Left lobe of liver (tissue), 2 donors: ENCODE data around the gene SH3TC1. TPM values are rescaled to one million over a fixed set of nuclear protein-coding genes. Genes with fewer than 3 reads are reported as not detected.

Experiments
- ATAC-seq: fragments of 200-7000 bp; cut with Tn5 transposase; one replicate; pipeline ENCODE4 v1.9.1; 2020; ENCODE audit warnings: mild to moderate bottlenecking, moderate library complexity
- DNase-seq: peaks from one replicate; pipeline ENCODE4 v3.0.0-alpha.2; 2020; ENCODE audit warnings: low spot score
- total RNA-seq: library from RNA; stranded (reverse); gene quantifications from one replicate; pipeline ENCODE4 v1.2.1, GENCODE V29; 2021
- donor health status: DM: no; HTN: no; CAD: no; lungs with moderate emphysema.
- donor health status: DM: no; HTN: yes; CAD: no.

SH3TC1 gene
- total RNA-seq, 1 donor from 2014 or later, result 33.3 TPM

DNA sequence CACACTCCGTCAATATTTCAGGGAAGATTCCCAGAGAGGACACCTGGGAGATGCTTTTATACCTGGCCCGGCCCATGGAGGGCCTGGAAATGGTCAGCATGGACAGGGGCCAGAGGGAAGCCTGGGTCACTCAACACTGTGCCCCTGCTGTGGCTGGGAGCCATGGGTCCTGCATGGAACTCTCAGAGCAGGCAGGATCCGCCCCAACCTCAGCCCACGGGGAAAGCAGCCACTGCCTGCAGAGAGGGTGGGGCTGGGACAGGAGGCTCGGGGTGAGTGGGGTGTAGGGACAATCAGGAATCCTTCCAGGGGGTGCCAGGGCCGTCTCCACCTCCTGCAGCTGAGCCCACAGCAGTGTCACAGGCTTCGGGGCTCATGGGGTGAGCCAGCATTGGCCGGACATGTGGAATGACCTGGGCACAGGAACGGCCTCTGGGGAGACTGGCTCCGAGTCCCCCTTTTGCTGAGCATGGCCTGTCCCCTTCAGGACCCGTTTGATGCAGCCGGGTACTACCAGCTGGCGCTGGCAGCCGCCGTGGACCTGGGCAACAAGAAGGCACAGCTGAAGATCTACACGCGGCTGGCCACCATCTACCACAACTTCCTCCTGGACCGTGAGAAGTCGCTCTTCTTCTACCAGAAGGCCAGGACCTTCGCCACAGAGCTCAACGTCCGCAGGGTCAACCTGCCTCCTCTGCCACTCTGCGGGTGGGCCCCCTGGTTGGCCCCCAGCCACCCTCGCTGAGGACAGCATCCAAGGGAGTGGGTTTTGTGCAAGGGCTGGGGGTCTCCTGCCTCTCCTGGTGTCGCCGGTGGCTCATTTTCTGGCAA lies 41.3 kb downstream of the SH3TC1 start:
- DNase-seq, result no peak
- no peak for ATAC-seq

DNA sequence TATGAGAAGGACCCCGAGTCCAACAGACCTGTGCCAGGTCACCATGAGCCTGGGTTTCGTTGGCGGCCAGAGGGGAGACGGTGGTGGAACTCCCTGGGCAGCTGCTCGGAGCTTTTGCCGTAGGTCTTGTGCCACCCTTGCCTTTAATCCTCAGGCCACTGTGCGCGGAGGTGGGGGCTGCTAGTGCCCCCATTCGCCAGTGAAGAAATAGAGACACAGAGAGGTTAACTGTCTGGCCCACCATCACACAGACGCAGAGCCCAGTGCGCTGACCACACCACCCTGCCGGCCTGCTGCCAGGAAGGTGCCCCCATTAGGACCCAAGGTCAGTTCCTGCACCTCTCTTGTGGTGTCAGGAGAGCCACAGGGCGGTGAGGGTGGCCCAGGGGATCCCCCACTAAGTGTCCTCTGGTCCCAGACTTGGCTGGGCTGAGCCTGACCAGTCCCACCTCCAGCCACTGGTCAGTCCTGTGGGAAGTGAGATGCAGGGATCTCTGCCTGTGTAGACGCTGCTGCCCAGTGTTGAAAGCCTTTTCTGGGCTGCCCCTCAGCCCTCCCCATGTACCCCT lies 42.2 kb downstream of the SH3TC1 start:
- DNase-seq, result no peak

DNA sequence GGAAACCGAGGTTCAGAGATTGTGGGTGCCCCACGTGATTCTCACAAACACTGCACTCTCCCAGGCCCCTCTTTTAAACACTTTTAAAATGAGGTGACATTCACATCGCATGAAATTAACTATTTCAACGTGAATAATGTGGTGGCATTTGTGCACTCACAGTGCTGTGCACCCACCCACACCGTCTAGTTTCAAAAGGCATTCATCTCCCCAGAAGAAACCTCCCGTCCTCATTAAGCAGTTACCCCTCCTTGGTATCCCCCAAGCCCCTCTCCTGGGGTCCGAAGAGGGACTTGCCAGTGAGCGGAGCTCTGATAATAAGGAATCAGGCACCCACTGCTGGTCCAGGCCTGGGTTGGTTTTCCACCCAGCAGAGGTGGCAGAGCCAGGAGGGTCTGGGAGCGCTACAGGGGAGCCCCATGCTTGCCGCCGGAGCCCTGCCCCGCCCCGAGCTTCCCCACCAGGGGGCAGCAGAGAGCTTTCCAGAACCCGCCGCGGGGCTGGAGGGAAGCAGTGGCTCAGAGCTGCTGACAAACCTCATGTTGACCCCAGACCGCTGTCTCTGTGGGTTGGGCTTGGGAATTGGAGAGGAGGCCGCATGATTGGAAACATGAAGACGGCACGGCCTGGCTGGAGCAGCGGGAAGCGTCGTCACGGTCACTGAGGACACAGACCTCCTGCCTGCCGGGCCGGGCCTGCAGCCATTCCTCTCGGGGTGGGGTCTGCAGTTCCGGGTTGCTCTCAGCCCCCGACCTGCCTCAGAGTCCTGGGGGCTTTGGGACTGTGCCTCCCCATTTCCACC lies 43.0 kb downstream of the SH3TC1 start:
- DNase-seq, result peak; percentile 79
- peak; percentile 67 for ATAC-seq

More for the DNA sequence above, 42.2 kb downstream of the SH3TC1 start:
- ATAC-seq, result no peak

DNA sequence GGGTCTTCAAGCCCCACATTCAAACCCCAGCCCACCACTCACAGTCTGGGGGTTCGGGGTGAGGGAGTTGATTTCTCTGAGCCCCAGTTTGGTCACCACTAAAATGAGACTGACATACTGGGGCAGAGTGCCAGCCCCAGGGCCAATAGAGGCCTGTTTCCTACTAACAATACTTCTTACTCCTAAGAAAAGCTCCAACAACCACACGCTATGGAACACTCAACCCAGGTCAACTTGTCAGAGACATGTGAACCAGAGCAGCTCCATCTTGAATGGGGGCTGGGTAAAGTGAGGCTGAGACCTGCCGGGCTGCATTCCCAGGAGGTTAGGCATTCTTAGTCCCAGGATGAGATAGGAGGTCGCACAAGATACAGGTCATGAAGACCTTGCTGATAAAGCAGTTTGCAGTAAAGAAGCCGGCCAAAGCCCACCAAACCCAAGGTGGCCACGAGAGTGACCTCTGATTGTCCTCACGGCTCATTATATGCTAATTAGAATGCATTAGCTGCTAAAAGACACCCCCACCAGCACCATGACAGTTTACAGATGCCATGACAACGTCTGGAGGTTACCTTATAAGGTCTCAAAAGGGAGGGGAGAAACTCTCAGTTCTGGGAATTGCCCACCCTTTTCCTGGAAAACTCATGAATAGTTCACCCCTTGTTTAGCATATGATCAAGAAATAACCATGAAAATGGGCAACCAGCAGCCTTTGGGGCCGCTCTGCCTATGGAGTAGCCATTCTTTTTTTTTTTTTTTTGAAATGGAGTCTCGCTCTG lies 43.9 kb downstream of the SH3TC1 start:
- DNase-seq (no peak), ATAC-seq (no peak)

DNA sequence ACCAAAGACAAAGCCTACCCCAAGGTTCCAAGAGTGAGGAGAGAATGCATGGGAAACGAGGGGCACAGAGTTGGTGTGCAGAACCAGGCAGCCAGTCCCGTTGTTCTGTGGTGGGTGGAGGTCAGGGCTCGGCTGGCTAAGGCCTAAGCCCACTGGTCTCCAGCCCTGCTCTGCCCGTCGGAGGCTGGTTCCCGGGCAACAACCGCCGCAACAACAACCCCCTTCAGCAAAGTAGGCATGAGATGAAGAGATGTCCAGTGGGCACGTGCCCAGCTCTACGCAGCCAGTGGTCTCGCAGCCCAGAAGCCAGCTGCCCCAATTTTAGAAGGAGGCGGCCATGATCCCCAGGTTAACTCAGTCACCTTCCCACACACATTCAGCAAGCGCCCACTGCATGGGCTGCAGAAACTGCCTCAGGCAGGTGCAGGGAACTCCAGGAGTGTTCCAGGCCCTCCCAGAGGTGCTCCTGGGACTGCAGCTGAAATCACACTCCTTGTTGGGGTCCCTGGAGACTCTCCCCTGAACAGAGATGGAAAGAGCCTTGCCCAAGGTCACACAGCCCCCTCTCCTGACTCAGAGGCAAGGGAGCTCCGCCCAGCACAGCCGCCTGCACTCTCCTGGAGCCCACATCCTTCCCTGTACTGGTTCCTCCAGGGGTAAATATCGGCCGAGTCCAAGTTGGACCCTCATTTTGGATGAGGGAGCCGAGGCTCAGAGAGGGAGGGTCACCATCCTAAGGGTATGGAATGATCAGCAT lies 45.1 kb downstream of the SH3TC1 start:
- ATAC-seq, result no peak
- no peak for DNase-seq

DNA sequence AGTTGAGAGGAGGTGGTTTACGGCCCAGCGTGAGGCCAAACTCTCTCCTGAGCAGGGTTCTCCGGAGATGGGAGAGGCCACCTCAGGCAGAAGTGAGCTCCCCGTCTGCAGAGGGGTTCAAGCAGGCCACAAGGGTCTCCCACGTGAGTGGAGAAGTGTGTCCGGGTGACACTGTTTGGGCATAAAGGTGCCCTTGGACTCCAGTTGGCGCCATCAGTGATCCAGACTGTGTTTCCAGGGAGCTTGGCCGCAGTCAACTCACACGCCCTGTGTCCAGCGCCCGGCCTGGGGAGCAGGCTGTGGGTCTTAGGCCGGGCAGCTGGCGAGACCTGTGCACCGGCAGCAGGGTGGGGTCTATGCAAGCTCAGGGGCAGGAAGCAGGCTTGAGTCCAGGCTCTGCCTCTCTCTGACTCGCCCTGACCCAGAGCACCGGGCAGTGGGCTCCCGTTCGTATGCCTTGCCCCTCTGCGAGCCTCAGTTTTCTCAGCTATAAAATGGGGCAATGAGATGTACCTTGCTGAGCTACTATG lies 45.9 kb downstream of the SH3TC1 start:
- no peak for DNase-seq
- no peak for ATAC-seq

DNA sequence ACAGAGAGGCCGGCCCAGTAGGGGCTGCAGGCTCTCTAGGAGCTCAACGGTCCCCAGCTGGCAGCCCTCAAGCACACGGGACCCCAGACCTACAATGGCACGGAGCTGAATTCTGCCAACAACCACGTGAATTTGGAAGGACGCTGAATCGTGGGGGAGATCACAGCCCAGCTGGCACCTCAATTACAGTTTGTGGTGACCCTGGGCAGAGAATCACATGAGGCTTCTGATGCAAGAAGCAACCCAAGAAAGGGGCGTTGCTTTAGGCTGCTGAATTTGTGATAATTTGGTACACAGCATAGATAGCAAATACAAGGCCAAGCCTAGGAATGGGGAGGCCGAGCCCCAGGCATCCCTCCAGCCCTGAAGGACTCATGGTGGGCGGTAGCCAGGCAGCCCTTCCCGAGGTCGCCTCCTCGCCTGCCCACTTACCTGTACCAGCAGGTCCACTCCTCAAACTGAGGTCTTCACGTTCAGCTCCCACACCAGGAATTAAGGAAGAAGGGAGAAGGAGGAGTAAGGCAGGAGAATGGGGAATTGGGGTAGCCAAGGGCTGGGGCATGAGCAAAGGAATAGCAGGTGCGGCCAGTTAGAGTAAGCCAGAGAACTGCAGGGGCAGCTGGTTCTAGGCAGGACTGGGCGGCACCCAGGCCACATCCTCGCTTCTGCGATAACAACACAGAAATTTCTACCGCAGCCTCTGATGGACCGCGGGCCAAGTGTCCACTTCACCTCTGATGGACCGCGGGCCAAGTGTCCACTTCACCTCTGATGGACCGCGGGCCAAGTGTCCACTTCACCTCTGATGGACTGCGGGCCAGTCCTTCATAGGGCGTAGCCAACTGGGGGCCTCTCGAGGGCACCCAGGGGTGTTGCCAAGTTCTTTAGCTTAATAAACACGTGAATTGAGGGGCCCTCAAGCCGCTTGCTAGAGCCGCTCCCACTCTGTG lies 47.1 kb downstream of the SH3TC1 start:
- peak; percentile 72 for DNase-seq
- peak; percentile 64 for ATAC-seq

DNA sequence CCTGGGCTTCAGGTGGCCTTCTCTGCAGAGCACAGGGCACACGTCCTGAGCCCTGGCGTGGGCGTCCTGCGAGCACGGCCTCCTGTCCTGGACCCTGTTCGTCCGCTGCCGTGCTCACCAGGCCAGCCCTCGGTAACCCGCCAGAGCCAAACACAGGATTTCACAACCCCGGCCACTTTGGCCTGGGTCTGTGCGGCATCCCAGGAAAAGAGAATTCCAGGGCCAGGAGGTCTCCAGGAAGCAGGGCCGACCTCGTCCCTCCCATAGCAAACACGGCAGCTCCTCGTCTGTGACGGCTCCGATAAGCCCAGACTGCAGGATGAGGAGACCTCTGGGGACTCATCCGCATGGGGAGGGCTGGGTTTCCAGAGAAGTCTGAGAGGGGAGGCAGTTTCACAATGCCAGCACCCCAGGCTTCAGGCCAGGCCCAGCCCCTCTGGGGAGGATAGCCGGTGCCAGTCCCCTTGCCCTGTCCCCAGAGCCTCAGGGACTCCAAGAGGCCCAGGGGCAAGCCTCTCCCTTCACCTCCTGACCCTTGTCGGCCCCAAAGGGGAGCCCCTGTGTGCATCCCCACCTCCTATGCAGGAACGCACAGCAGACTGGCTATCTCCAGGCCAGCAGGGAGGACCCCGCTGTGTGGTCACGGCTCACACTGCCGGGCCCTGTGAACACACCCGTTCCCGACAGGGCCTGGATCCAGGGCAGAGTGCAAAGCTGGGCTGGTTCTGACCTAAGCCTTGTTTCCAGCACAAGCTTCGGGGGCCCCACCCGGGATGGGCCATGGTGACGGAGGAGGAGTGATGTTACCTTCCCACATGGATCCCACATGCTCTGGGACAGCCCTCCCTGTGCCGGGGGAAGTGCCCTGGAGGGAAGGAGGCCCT lies 48.2 kb downstream of the SH3TC1 start:
- peak; percentile 90 for DNase-seq
- ATAC-seq, result peak; percentile 81

DNA sequence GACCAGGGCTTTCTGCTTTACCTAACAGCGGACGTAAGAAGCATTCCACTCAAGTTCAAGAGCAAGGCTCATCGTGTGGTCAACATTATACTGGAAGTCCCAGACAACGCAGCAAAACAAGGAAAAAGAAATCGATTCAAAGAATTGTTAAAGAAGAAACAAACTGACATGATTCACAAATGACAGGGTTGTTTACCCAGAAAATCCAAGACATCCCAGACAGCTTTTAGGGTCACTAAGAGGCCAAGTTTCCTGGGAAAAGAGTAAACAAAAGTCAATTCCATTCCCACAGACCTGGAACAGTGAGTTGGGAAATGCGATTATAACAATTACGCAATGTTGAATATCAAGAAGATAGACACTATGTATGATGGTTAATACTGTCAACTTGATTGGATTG lies 49.0 kb downstream of the SH3TC1 start:
- no peak for ATAC-seq

DNA sequence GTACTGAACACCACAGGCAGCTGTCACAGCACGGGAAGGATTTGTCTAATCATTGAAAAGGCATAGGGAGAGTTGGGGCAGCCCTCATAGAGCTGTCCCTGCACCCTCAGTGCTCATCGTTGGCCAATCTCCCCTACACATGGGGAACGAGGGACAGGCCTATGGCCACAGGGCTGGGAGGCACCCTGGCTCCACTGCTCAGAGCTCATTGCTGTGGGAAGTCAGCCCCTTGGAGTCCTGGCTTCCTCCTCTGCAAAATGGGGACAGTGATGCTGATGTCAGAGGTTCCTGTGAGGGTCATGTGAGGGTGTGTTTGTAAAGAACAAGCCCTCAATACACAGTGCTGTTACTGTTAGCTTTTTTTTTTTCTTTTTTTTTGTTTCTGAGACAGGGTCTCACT lies 51.1 kb downstream of the SH3TC1 start:
- DNase-seq (no peak), ATAC-seq (no peak)

More for the DNA sequence above, 49.0 kb downstream of the SH3TC1 start:
- DNase-seq, result no peak

DNA sequence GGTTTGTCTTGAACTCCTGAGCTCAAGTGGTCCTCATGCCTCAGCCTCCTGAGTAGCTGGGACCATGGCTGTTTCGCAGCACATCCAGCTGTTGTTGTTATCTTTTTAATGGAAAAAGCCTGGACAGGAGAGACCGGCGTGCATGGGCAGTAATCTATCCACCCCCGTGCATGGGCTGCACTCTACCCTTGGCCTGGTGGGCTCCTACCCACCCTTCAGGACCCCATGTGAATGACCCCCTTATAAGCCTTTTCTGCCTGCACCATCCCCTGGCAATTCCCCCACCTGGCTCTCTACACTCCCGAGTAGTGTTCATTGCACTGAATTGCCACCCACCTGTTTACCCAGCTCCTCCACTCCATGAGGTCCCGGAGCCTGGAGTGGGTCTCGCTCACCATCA lies 51.5 kb downstream of the SH3TC1 start:
- DNase-seq (no peak), ATAC-seq (no peak)

DNA sequence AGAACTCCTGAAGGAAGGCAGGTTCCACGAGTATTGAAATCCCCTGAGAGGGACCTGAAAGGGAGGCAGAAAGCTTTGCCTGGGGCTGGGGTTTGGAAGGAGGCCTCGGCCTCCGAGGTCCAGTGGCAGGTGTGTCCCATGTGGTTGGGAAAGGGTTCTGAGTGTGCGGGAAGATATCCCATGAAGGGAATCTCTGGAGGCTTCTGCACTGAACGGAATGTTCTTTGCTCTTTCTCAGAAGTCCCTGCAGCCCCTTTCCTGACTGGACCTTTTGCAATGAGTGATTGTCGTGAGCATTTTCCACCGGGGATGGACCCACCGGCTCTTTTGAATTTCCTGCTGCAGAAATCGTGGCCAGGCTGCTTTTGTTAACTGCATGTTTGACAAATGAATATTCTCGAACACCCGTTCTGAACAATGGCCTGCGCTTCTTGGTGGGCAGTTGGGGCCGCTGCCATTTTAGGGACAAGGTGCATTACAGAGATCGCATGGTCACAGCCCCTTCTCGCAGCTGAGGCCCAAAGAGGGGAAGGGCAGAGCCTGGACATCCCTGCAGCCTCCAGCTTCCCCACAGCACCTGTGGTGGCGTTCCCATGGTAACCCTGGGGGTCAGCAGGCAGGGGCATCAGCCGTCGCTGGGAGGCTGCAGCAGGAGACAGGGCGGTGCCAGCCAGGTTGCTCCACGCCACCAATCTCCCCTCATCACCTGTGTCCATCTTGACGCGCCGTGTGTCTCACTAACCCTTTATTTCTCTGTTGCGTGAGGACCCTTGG lies 52.2 kb downstream of the SH3TC1 start:
- ATAC-seq (no peak), DNase-seq (no peak)

DNA sequence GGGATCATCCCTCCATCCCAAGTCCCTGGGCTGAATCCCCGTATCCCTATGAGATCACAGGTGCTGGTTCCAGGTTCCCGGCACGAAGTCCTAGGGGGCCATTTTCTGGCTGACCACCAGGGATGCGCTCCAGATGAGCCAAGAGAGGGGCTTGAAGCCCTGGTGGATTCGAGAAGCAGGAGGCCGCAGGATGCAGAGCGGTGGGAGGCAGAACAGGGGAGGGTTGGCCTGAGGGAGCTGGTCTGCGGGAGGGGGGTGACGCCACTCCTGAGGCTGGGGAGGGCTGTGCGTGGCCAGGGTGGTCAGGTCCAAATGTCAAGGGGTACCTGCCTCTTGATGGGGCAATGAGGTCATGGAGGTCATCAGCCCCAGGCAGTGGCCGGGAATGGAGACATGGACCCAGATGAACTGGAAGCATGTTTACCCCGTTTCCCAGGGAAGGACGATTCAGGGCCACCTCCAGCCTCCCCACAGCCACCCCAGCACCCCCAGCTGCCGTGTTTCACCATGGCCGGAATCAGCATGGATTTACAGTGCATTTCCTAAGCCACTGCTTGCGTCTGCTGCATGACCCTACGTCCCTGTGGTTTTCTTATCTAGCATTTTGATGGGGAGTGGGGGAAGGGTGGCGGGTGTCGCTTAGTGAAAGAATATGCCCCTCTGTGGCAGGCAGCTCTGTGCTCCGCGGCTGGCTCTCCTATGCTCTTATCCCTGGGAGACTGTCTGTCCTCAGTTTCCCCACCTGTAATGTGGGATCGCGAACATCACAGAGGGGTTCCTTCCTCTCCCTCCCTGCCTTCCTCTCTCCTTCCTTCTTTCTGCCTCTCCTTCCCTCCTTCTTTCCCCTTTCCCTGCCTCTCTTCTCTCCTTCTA lies 53.4 kb downstream of the SH3TC1 start:
- DNase-seq (no peak), ATAC-seq (no peak)

DNA sequence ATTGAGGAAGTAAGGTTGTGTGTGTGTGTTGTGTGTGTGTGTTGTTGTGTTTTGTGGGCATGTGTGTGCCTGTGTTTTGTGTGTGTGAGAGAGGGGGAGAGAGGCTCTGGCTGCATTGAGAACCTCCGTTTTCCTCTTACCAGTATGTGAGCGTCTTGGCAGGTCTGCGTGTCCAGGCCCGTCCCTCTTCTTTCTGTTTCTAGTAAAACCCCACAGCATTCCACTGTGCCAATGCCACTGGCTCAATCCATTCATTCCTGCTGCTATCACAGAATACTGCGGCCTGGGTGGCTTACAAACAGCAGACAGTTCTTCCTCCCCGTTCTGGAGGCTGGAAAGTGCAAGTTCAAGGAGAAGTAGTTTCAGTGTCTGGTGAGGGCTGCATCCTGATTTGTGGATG lies 55.0 kb downstream of the SH3TC1 start:
- ATAC-seq (no peak), DNase-seq (no peak)

DNA sequence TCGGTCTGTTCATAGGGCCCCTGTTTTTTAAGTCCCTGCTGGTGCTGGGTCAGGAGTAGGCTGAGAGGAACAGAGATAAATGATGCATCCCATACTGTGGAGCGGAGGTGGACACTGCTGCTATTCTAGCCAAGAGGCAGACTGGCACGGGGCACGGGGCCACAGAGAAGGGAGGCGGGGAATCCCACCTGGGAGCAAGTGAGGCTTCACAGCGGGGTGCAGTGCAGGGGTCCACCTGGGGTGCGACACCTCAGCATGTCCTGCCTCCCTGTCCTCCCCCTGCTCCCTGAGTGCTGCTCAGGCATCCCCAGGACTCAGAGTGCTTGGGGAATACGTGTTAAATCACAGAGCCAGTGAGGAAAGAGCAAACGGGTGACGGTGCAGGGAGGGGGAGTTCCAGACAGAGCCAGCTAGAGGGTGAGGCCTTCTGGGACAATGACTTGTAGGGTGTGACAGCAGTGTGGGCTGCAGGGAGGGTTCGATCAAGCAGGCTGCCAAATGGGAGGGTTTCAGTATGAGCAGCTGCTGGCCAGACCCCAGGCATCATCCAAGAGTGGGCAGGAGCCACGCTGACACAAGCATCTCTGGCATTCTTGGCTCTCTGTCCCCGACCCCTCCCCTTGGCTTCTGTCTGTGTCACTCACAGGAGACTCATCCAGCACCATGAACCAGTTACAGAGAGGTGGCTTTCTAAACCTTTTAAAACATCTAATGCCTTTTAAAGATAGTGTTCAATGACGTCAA lies 56.8 kb downstream of the SH3TC1 start:
- ATAC-seq, result no peak
- DNase-seq, result no peak
